Astrocyte (in vitro differentiated cells and primary cell): Measurements from ENCODE around the gene AMPH. TPM values are rescaled to one million over a fixed set of nuclear protein-coding genes. Genes with fewer than 3 reads are reported as not detected.

Experiments used
- DNase-seq: peaks from one replicate; pipeline ENCODE4 v3.0.0-alpha.2; 2010; ENCODE audit warnings: low read depth
- FAIRE-seq: peaks from 2 replicates; lab custom pipeline; 2011; peaks lifted over from hg19 to GRCh38; lab: Jason Lieb, UNC
- H2AFZ ChIP-seq: 2 replicates; pipeline ENCODE4 v1.6.0; 2012; ENCODE audit warnings: low read depth, low read length, inconsistent platforms
- H3K27ac ChIP-seq: 2 replicates; pipeline ENCODE4 v1.5.1; 2011; ENCODE audit warnings: low read depth, low read length, inconsistent platforms
- H3K27me3 ChIP-seq: 2 replicates; pipeline ENCODE4 v1.6.0; 2011; ENCODE audit warnings: low read length, inconsistent platforms; ENCODE audit not compliant: insufficient read depth
- H3K36me3 ChIP-seq: 2 replicates; pipeline ENCODE4 v1.5.1; 2011; ENCODE audit warnings: low read length, inconsistent platforms; ENCODE audit not compliant: insufficient read depth
- H3K4me1 ChIP-seq: 2 replicates; pipeline ENCODE4 v1.5.1; 2011; ENCODE audit warnings: low read length, inconsistent platforms; ENCODE audit not compliant: insufficient read depth
- H3K4me2 ChIP-seq: 2 replicates; pipeline ENCODE4 v1.6.0; 2012; ENCODE audit warnings: low read length, inconsistent platforms
- H3K4me3 ChIP-seq: 2 replicates; pipeline ENCODE4 v1.5.1; 2011; ENCODE audit warnings: low read depth, mild to moderate bottlenecking, low read length, inconsistent platforms; ENCODE audit not compliant: insufficient read depth
- H3K79me2 ChIP-seq: 2 replicates; pipeline ENCODE4 v1.6.0; 2012; ENCODE audit warnings: mild to moderate bottlenecking, low read length, inconsistent platforms; ENCODE audit not compliant: insufficient read depth
- H3K9ac ChIP-seq: 2 replicates; pipeline ENCODE4 v1.6.0; 2012; ENCODE audit warnings: mild to moderate bottlenecking, low read length, inconsistent platforms
- H3K9me3 ChIP-seq: 2 replicates; pipeline ENCODE4 v1.5.1; 2012; ENCODE audit warnings: low read depth, mild to moderate bottlenecking, low read length, inconsistent platforms; ENCODE audit not compliant: insufficient read depth
- H4K20me1 ChIP-seq: 2 replicates; pipeline ENCODE4 v1.6.0; 2012; ENCODE audit warnings: low read length, inconsistent platforms; ENCODE audit not compliant: insufficient read depth
- H3K27ac Mint-ChIP-seq: one replicate; pipeline ENCODE4 v1.8.0; 2021; ENCODE audit warnings: mild to moderate bottlenecking, mixed read lengths; ENCODE audit not compliant: unreplicated experiment
- H3K27me3 Mint-ChIP-seq: one replicate; pipeline ENCODE4 v1.8.0; 2021; ENCODE audit warnings: low read depth, mixed read lengths; ENCODE audit not compliant: unreplicated experiment
- H3K36me3 Mint-ChIP-seq: one replicate; pipeline ENCODE4 v1.8.0; 2021; ENCODE audit warnings: low read depth, mixed read lengths; ENCODE audit not compliant: unreplicated experiment
- H3K4me1 Mint-ChIP-seq: one replicate; pipeline ENCODE4 v1.8.0; 2021; ENCODE audit warnings: low read depth, mixed read lengths; ENCODE audit not compliant: unreplicated experiment
- H3K4me3 Mint-ChIP-seq: one replicate; pipeline ENCODE4 v1.8.0; 2021; ENCODE audit warnings: mild to moderate bottlenecking, moderate library complexity, mixed read lengths; ENCODE audit not compliant: unreplicated experiment
- H3K9me3 Mint-ChIP-seq: one replicate; pipeline ENCODE4 v1.8.0; 2021; ENCODE audit warnings: mild to moderate bottlenecking, mixed read lengths; ENCODE audit not compliant: unreplicated experiment
- EZH2 ChIP-seq: IDR thresholded peaks from 2 replicates; pipeline ENCODE4 v1.6.1; 2012; ENCODE audit warnings: mild to moderate bottlenecking, low read length, inconsistent platforms; ENCODE audit not compliant: insufficient read depth
- total RNA-seq: library from RNA; stranded (reverse); gene quantifications from 2 replicates; pipeline ENCODE4 v1.2.1, GENCODE V29; 2021
- TF ChIP-seq, protein P1 (sequence below): IDR thresholded peaks from 2 replicates; pipeline ENCODE4 v1.5.1; 2011; ENCODE audit warnings: low read depth, mild to moderate bottlenecking, inconsistent platforms, low read length, moderate library complexity; ENCODE audit not compliant: insufficient read depth

AMPH gene
- total RNA-seq, 1 donor from 2014 or later, result 2.9 TPM

DNA sequence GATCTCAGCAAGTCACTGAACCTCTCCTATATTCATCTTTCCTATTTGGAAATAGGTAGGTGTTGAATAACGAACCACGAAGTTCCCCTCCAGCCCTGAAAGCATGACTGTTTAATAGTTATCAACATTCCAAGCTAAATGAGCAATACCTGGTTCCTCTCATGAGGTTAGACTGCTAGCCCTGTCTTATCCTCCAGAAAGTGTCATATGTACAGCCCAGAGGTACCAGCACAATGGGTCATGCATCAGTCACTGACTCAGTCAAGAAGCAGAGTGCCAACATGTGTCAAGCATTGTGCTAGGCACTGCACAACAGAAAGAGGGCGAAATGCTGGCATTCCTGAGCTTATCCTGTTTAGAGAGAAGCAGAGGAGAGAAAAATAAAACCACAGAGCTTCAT, 70.0 kb downstream of the AMPH start:
- Histone ChIP-seq H4K20me1 (no peaks in the 10 kb centered on the region), H3K36me3 (no peaks in the 10 kb centered on the region), H2AFZ (no peak overlapping the region), H3K79me2 (no peaks in the 10 kb centered on the region), H3K4me2 (no peak overlapping the region), H3K27ac (no peak overlapping the region), H3K9me3 (no peaks in the 10 kb centered on the region), H3K4me1 (no peaks in the 10 kb centered on the region), H3K27me3 (no peaks in the 10 kb centered on the region), H3K9ac (no peak overlapping the region), H3K4me3 (no peak overlapping the region)
- H3K36me3 Mint-ChIP-seq, result no peaks in the 10 kb centered on the region
- no peak overlapping the region for H3K27ac Mint-ChIP-seq
- TF ChIP-seq, protein P1, sequence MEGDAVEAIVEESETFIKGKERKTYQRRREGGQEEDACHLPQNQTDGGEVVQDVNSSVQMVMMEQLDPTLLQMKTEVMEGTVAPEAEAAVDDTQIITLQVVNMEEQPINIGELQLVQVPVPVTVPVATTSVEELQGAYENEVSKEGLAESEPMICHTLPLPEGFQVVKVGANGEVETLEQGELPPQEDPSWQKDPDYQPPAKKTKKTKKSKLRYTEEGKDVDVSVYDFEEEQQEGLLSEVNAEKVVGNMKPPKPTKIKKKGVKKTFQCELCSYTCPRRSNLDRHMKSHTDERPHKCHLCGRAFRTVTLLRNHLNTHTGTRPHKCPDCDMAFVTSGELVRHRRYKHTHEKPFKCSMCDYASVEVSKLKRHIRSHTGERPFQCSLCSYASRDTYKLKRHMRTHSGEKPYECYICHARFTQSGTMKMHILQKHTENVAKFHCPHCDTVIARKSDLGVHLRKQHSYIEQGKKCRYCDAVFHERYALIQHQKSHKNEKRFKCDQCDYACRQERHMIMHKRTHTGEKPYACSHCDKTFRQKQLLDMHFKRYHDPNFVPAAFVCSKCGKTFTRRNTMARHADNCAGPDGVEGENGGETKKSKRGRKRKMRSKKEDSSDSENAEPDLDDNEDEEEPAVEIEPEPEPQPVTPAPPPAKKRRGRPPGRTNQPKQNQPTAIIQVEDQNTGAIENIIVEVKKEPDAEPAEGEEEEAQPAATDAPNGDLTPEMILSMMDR, result no peak
- TF ChIP-seq EZH2, result no peak
- H3K4me1 Mint-ChIP-seq, result no peaks in the 10 kb centered on the region
- peak; percentile 37 for FAIRE-seq
- H3K4me3 Mint-ChIP-seq, result no peak overlapping the region
- peaks cover 8% of the 10 kb centered on the region for H3K9me3 Mint-ChIP-seq
- peak; percentile 45 for DNase-seq
- no peaks in the 10 kb centered on the region for H3K27me3 Mint-ChIP-seq

DNA sequence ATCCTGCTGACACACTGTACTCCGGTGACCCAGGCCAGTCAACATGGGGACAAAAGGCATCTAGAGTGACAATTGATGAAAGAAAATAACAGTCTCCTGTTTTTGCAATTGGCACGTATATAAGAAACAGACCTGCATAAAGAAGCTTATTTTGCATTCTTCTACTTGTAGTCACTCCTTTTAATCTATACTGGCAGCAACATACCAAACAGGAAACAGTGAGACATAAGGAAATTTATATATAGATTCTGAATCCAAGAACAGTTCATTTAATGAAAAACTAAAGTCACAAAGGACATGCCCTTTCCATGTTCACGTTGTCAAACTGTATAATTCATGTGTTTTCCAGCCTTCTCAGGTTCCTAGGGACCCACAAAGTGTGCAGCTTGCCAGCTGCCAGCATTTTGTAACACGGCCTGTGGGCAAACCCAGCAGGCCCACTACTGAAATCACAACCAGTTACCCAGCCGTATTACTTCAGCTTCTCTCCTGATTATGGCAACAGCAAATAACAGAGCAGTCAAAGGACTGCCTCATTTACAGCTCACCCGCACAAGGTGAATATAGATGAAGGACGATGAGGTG, 72.3 kb downstream of the AMPH start:
- Mint-ChIP-seq H3K9me3 (peaks cover 5% of the 10 kb centered on the region), H3K4me3 (no peak overlapping the region), H3K27ac (no peak overlapping the region), H3K27me3 (no peaks in the 10 kb centered on the region), H3K4me1 (no peaks in the 10 kb centered on the region), H3K36me3 (no peaks in the 10 kb centered on the region)
- H3K36me3 ChIP-seq, result no peaks in the 10 kb centered on the region
- H3K4me3 ChIP-seq, result no peak overlapping the region
- no peak overlapping the region for H3K27ac ChIP-seq
- H3K4me1 ChIP-seq, result no peaks in the 10 kb centered on the region
- H3K9ac ChIP-seq, result no peak overlapping the region
- no peaks in the 10 kb centered on the region for H3K27me3 ChIP-seq
- no peaks in the 10 kb centered on the region for H3K9me3 ChIP-seq
- H4K20me1 ChIP-seq, result no peaks in the 10 kb centered on the region
- no peak overlapping the region for H2AFZ ChIP-seq
- DNase-seq (no peak), FAIRE-seq (no peak)
- no peak for TF ChIP-seq EZH2
- TF ChIP-seq, protein P1, result no peak
- H3K79me2 ChIP-seq, result no peaks in the 10 kb centered on the region
- H3K4me2 ChIP-seq, result no peak overlapping the region

- no peaks in the 10 kb centered on the region for H3K36me3 ChIP-seq
- no peak overlapping the region for H3K4me3 Mint-ChIP-seq
- no peaks in the 10 kb centered on the region for H3K27me3 Mint-ChIP-seq
- no peak overlapping the region for H3K27ac ChIP-seq
- no peak overlapping the region for H3K27ac Mint-ChIP-seq
- H4K20me1 ChIP-seq, result no peaks in the 10 kb centered on the region
- H3K4me2 ChIP-seq, result no peak overlapping the region
- TF ChIP-seq, protein P1, result no peak
- TF ChIP-seq EZH2, result no peak
- no peaks in the 10 kb centered on the region for H3K4me1 ChIP-seq
- H3K79me2 ChIP-seq, result no peaks in the 10 kb centered on the region
- H3K27me3 ChIP-seq, result no peaks in the 10 kb centered on the region
- H3K9me3 Mint-ChIP-seq, result no peaks in the 10 kb centered on the region
- no peaks in the 10 kb centered on the region for H3K36me3 Mint-ChIP-seq
- FAIRE-seq (no peak), DNase-seq (no peak)
- no peak overlapping the region for H3K4me3 ChIP-seq
- no peaks in the 10 kb centered on the region for H3K9me3 ChIP-seq
- H3K4me1 Mint-ChIP-seq, result no peaks in the 10 kb centered on the region
- no peak overlapping the region for H2AFZ ChIP-seq
- H3K9ac ChIP-seq, result no peak overlapping the region
Observed at GRCh38 chr7:38554586-38554985, 76.6 kb downstream of the AMPH start.
